GM18870 (cell line): Measurements from ENCODE around the gene SRSF3.

Experiments used
- ATAC-seq: cut with Tn5 transposase; IDR thresholded peaks from one replicate; pipeline ENCODE4 v1.9.1; 2021; ENCODE audit warnings: moderate library complexity; ENCODE audit not compliant: unreplicated experiment

The SRSF3 gene

GRCh38 chr6:36622901-36623546 lies 28.9 kb downstream of the SRSF3 start:
- no peak for ATAC-seq

GRCh38 chr6:36623547-36624459 lies 29.6 kb downstream of the SRSF3 start:
- no peak for ATAC-seq

DNA sequence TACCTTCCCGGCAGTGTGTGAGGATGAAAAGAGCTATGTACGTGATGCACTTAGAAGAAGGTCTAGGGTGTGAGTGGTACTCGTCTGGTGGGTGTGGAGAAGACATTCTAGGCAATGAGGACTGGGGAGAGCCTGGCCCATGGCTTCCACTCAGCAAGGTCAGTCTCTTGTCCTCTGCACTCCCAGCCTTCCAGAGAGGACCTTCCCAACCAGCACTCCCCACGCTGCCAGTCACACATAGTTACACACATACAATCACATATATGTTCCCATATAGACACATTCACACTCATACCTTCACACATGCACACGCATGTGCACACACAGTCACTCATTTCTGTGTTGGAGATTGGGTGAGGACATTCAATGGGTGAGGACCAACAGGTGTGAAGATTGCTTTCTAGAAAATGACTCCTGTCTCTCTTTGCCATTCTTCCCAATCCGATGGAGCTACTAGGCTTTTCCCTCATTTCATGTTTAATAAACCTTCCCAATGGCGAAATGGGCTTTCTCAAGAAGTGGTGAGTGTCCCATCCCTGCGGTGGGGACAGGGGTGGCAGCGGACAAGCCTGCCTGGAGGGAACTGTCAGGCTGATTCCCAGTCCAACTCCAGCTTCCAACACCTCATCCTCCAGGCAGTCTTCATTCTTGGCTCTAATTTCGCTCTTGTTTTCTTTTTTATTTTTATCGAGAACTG lies 30.4 kb downstream of the SRSF3 start:
- no peak for ATAC-seq

GRCh38 chr6:36625158-36625919 lies 31.2 kb downstream of the SRSF3 start:
- no peak for ATAC-seq

DNA sequence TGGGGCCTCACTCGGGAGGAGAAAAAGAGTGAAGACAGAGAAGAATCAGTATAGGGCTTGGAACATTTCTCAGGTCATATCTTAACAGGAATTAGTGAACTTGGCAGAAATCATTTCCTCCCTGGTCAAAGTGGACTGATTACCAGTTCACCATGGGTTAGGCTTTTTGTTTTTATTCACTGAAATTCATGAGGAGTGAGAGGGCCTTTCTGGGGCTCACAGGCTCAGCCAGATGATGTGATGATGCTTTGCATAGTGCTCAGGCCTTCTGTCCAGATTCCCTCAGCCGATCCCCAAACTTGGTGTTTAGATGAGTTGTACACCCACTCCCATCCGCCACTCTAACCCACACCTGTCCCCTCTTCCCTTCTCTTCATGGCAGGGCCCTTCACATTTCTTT lies 32.5 kb downstream of the SRSF3 start:
- no peak for ATAC-seq

DNA sequence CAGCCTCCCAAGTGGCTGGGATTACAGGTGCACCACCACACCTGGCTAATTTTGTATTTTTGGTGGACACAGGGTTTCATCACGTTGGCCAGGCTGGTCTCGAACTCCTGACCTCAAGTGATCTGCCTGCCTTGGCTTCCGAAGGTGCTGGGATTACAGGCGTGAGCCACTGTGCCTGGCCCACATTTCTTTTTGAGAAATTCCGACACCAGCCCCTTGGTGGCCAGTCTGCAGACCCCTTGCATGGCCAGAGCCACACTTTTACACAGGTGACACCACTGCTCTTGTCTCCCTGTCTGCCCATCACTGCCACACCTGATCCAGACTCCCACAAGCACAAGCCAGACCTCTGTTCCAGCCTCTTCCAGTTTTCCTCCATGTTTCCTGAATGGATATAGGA lies 33.0 kb downstream of the SRSF3 start:
- no peak for ATAC-seq

- no peak for ATAC-seq
Observed at GRCh38 chr6:36627801-36628246, 33.7 kb downstream of the SRSF3 start.

DNA sequence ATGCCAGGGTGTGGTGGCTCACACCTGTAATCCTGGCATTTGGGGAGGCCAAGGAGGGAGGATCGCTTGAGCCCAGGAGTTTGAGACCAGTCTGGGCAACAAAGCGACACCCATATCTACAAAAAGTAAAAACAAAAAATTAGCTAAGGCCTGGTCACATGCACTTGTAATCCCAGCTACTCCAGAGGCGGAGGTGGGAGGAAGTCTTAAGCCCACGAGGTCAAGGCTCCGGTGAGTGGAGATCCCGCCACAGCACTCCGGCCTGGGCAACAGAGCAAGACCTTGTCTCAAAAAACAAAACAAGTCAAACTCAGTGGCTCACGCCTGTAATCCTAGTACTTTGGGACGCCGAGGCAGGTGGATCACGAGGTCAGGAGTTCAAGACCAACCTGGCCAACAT lies 35.6 kb downstream of the SRSF3 start:
- ATAC-seq, result no peak

DNA sequence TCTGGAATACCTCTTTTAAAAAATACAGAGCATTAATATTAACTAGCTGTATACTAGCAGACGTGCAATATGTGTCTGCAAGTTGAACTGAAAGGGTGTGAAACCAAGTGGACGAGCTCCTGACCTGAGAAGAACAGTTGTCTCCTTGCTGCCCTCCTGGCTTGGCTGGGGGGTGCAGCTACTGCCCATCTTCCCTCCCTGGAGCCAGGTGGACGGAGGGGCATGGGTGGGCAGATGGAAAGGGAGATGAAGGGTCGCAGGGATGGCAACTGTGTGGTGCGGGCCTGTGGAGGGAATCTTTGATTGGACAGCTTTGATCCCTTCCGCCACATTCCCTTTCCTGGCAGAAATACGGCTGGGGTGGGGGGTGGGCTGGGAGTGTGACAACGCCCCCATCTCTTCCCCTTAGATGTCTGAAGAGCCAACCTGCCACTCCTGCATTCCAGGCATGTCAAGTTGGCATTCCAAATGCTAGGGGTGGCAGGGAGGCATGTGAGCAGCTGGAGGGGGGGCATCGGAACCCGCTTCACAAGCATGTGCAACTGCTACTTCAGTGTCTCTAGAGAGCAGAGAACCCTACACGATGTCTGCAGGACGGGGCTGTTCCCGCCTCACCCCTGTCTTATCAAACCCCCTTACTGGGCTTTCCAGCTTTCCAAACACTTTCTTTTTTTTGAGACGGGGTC lies 37.3 kb downstream of the SRSF3 start:
- no peak for ATAC-seq

DNA sequence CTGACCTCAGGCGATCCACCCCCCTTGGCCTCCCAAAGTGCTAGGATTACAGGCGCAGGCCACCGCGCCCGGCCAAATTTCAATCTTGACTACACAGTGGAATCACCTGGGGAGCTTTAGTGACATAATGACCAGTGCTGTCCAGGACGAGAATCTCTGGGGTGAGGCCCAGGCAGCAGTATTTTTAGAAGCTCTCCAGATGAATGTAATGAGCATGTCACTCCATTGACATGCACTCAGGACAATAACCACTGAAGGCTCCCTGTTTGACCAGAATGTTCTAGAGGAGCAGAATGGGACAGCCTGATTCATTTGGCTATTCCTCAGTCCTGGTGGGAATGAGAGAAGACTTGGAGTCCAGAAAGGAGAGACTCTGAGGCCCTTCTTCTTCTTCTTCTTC lies 39.2 kb downstream of the SRSF3 start:
- no peak for ATAC-seq

DNA sequence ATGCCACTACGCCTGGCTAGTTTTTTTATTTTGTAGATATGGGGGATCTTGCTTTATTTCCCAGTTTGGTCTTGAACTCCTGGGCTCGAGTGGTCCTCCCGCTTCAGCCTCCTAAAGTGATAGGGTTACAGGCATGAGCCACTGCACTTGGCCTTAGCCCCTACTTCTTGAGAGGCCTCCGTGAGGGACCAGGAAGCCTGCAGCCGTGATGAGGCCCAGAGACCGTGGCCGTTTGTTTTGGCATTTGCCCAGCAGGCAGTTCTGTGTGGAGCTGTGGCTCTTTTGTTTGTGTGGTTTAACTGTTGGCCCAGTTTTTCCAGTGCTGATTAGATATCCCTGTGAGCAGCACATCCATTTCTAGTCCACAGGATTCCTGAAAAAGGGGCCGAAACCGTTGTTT lies 39.8 kb downstream of the SRSF3 start:
- ATAC-seq, result no peak

DNA sequence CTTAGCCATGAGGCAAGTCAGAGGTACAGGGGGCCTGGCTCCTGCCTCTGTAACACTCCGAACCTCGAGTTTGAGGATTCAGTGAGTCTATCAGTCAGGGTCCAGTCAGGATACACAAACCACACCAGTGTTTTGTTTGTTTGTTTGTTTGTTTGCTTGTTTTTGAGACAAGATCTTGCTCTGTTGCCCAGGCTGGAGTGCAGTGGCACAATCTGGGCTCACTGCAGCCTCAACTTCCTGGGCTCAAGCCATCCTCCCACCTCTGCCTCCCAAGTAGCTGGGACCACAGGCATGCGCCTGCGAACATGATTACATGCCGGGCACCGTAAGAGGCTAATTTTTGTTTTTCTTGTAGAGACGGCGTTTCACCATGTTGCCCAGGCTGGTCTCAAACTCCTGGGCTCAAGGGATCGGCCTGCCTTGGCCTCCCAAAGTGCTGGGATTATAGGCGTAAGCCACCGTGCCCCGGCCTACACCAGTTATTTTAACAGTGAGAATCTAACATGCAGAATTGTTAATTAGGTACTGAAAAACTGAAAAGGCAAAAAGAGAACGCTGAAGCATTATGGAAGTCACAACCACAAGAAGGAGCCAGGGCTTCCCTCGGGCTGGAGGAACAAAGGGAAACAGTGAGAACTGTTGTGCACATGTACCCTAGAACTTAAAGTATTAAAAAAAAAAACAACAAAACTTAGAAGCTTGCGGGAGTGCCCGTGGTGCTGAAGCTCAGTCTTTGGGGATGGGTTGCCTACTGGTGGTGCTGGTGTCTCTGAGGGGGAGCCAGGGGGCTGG lies 40.4 kb downstream of the SRSF3 start:
- no peak for ATAC-seq

GRCh38 chr6:36636283-36636682 lies 42.1 kb downstream of the SRSF3 start:
- ATAC-seq, result no peak

GRCh38 chr6:36636687-36637418 lies 42.7 kb downstream of the SRSF3 start:
- ATAC-seq, result no peak

DNA sequence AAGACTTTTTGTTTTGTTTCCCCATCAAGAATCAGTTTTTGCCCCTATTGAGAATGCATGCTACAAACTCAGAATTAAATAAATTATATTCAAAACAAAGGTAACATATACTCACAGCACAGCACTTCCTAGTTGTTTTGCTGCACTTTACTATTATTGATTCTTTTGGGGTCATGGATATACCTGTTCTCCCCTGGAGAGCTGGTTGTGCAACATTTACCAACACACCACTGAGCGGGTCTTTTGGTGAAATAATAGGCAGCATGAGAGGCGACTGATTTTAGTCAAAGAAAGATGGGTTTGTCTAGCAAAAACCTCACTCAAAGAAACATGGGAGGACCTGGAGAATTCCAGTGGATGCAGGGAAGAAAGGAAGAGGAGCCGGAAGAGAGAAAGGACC lies 44.4 kb downstream of the SRSF3 start:
- ATAC-seq, result no peak

GRCh38 chr6:36639171-36639808 lies 45.1 kb downstream of the SRSF3 start:
- ATAC-seq, result no peak

- no peak for ATAC-seq
Observed at GRCh38 chr6:36641543-36641942, 47.4 kb downstream of the SRSF3 start.
